Gastrocnemius medialis (tissue), 4 donors: ENCODE results near the gene PPM1F. TPM values are rescaled to one million over a fixed set of nuclear protein-coding genes. Genes with fewer than 3 reads are reported as not detected.

Experiments
- ATAC-seq, 2 donors: fragments of 150-250 bp; one replicate each; pipeline ENCODE4 v1.9.1; 2016
- DNase-seq, 2 donors: peaks; one replicate each; pipeline ENCODE4 v3.0.0-alpha.2; 2019
- H3K27ac ChIP-seq, 4 donors: fragments of 200-600 bp; sonication (generic); 1 replicate in 1 of 4; 2 replicates in 3 of 4; pipeline ENCODE4 v1.5.1; 2016 to 2018; ENCODE audit warnings: mild to moderate bottlenecking in 2 of 4, moderate library complexity in 1 of 4
- H3K27me3 ChIP-seq, 3 donors: fragments of 200-600 bp; sonication (generic) in 2 of 3; 1 replicate in 1 of 3; 2 replicates in 2 of 3; pipeline versions ENCODE4 v1.5.1 to v1.6.0; 2016 to 2019; ENCODE audit warnings: mild to moderate bottlenecking in 1 of 3, moderate library complexity in 1 of 3
- H3K36me3 ChIP-seq, 2 donors: fragments of 200-600 bp; sonication (generic) in 1 of 2; one replicate each; pipeline ENCODE4 v1.5.1; 2017 to 2018
- H3K4me1 ChIP-seq, 2 donors: fragments of 200-600 bp; sonication (generic) in 1 of 2; one replicate each; pipeline ENCODE4 v1.5.1; 2016 to 2017; ENCODE audit warnings: mild to moderate bottlenecking in 2 of 2
- H3K4me3 ChIP-seq, 4 donors: fragments of 200-600 bp; sonication (generic) in 3 of 4; 1 replicate in 1 of 4; 2 replicates in 3 of 4; pipeline ENCODE4 v1.5.1; 2016 to 2019; ENCODE audit warnings: mild to moderate bottlenecking in 2 of 4
- H3K9me3 ChIP-seq, 3 donors: fragments of 200-600 bp; sonication (generic) in 2 of 3; 1 replicate in 1 of 3; 2 replicates in 2 of 3; pipeline ENCODE4 v1.5.1; 2016 to 2019
- CTCF ChIP-seq, 5 experiments: fragments of 450-650 bp in 3 of 5; fragments of 200-600 bp in 2 of 5; sonication (generic) in 2 of 5; IDR thresholded peaks in 4 of 5; conservative IDR thresholded peaks in 1 of 5; 1 replicate in 4 of 5; 2 replicates in 1 of 5; pipeline ENCODE4 v1.5.1; 2016 to 2019; ENCODE audit warnings: antibody characterized with exemption in 5 of 5, mild to moderate bottlenecking in 3 of 5, moderate library complexity in 3 of 5
- POLR2A ChIP-seq, 2 donors: fragments of 450-650 bp; IDR thresholded peaks; one replicate each; pipeline ENCODE4 v1.6.1; 2017; ENCODE audit warnings: antibody characterized with exemption in 2 of 2, mild to moderate bottlenecking in 2 of 2, moderate library complexity in 2 of 2
- in situ Hi-C, 4 donors: fragments of 200-750 bp; cut with MboI; loops; one replicate each; pipeline versions ENCODE4 v1.15.0 to v1.8.0; 2017; ENCODE audit warnings: low sequenced_read_pairs in 4 of 4
- intact Hi-C: fragments of 100-400 bp; cut with DNase I; formaldehyde crosslinking; loops from one replicate; pipeline ENCODE4 v1.15.1; 2023; ENCODE audit warnings: low total_unique reads
- total RNA-seq, 4 donors: library from RNA; depleted of rRNA; stranded (reverse); fragments of >200 nt; gene quantifications; one replicate each; pipeline versions ENCODE4 v1.1.0 to v1.2.3, GENCODE V29; 2016

Gene PPM1F
- total RNA-seq, 4 donors from 2014 or later: 10.2 to 13.8 (median 11.0) TPM

DNA sequence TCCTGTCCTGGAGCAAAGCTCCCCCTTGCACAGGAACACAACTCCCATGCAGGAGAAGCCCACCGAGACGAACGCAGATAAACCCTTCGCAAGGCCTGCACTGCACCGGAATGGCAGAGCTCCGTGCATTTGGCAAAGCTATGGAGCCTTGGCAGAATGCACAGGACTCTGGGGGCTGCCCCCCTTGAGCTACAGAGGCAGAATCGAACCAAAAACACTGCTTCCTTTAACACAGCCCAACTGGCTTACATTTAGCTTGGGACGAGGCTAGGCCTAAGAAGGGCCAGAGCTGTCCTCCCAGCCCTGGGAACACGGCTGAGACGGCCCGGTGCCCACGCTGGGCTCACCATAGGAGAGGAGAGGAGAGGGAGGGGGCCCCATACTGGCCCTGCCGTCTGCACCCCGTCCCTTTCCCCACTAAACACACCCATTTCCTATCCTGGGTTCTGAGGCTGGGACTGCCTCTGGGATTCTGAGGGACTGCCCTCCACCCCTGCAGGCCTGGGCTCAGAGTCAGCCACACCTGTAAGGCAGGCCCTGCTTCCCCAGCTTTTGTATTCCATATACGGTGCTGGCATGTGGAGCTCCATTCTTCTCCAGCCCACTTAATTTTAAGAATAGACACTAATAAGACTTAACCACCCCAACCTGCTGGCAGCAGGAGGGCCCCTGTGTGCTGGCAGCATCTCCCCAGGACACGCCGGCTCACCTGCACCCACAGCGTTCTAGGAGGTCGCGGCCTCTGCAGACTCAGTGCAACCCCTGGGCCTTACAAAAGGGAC lies 32.9 kb downstream of the PPM1F start:
- Histone ChIP-seq H3K27me3 (no peaks in the 10 kb centered on the region), H3K4me1 (no peaks in the 10 kb centered on the region), H3K27ac (no peak overlapping the region), H3K9me3 (no peaks in the 10 kb centered on the region), H3K4me3 (no peak overlapping the region), H3K36me3 (no peaks in the 10 kb centered on the region)
- in situ Hi-C loops: no loop called here
- no peak for DNase-seq
- TF ChIP-seq CTCF (IDR thresholded peaks at IDR 0.05 in 4 of 5, conservative IDR thresholded peaks at IDR 0.05 in 1 of 5): no peak
- TF ChIP-seq POLR2A (IDR thresholded peaks at IDR 0.05): no peak
- intact Hi-C loops: no loop called here
- no peak for ATAC-seq

- no peaks in the 10 kb centered on the region for H3K27me3 ChIP-seq
- no peak overlapping the region for H3K4me3 ChIP-seq
- in situ Hi-C loops: no loop called here
- no peak overlapping the region for H3K27ac ChIP-seq
- ATAC-seq (no peak), DNase-seq (no peak)
- H3K36me3 ChIP-seq: no peaks in the 10 kb centered on the region
- TF ChIP-seq POLR2A (IDR thresholded peaks at IDR 0.05) (no peak), CTCF (IDR thresholded peaks at IDR 0.05 in 4 of 5, conservative IDR thresholded peaks at IDR 0.05 in 1 of 5) (no peak)
- intact Hi-C loops: no loop called here
- no peaks in the 10 kb centered on the region for H3K9me3 ChIP-seq
- H3K4me1 ChIP-seq: no peaks in the 10 kb centered on the region
Measured at GRCh38 chr22:21918466-21919185, 34.0 kb downstream of the PPM1F start.

DNA sequence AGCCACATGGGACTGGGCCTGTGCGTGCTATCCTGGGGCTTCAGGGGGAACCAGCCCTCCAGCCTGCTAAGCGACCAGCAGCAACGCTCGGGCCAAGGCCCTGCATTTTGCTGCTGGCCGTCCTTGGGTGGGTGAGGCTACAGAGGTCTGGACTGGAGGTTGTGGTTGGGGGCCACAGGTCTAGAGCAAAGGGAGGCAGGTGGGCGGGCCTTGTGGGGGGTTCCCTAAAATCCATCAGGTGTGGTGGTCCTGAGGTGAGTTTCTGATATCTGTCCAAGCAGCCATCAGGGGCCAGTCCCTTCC lies 34.7 kb downstream of the PPM1F start:
- intact Hi-C loops: no loop called here
- Histone ChIP-seq H3K27me3 (no peaks in the 10 kb centered on the region), H3K4me3 (no peak overlapping the region), H3K9me3 (no peaks in the 10 kb centered on the region), H3K36me3 (no peaks in the 10 kb centered on the region), H3K4me1 (no peaks in the 10 kb centered on the region), H3K27ac (no peak overlapping the region)
- TF ChIP-seq CTCF (IDR thresholded peaks at IDR 0.05 in 4 of 5, conservative IDR thresholded peaks at IDR 0.05 in 1 of 5): no peak
- TF ChIP-seq POLR2A (IDR thresholded peaks at IDR 0.05): no peak
- ATAC-seq (no peak), DNase-seq (no peak)
- in situ Hi-C loops: no loop called here

GRCh38 chr22:21917181-21917958 lies 35.3 kb downstream of the PPM1F start:
- Histone ChIP-seq H3K9me3 (no peaks in the 10 kb centered on the region), H3K4me3 (no peak overlapping the region), H3K36me3 (no peaks in the 10 kb centered on the region), H3K4me1 (no peaks in the 10 kb centered on the region), H3K27me3 (no peaks in the 10 kb centered on the region), H3K27ac (no peak overlapping the region)
- intact Hi-C loops: no loop called here
- TF ChIP-seq POLR2A (IDR thresholded peaks at IDR 0.05): no peak
- TF ChIP-seq CTCF (IDR thresholded peaks at IDR 0.05 in 4 of 5, conservative IDR thresholded peaks at IDR 0.05 in 1 of 5): no peak
- no peak for DNase-seq
- in situ Hi-C loops: no loop called here
- ATAC-seq: no peak
